Measurements from ENCODE around the gene CDC25B. TPM values are rescaled to one million over a fixed set of nuclear protein-coding genes. Genes with fewer than 3 reads are reported as not detected.

Gene CDC25B
- polyA plus RNA-seq, 1 experiment: 58.9 TPM

DNA sequence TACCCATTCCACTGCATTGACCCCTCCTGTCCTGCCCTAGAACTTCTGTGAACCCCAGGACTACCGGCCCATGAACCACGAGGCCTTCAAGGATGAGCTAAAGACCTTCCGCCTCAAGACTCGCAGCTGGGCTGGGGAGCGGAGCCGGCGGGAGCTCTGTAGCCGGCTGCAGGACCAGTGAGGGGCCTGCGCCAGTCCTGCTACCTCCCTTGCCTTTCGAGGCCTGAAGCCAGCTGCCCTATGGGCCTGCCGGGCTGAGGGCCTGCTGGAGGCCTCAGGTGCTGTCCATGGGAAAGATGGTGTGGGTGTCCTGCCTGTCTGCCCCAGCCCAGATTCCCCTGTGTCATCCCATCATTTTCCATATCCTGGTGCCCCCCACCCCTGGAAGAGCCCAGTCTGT lies 8.7 kb downstream of the CDC25B start:
- ChIA-PET CTCF (interaction anchor here (1.6 to 2.8 kb wide), 2 partner anchors 14 to 16 kb away, joined by 5 to 8 read pairs; partner anchors contain the start of gene AP5S1), POLR2A (interaction anchor here (0.6 to 2.1 kb wide), 2 partner anchors 9 to 10 kb away, joined by 5 read pairs; partner anchors contain the start of gene CDC25B)
- DNase-seq (ENCODE audit: low read depth, low spot score): no peak
- H3K9me3 ChIP-seq (ENCODE audit: control insufficient read depth, insufficient read depth, low read length): no peaks in the 10 kb centered on the region; the same call in 1 of the 2 replicates
- no peaks in the 10 kb centered on the region for H3K27me3 ChIP-seq (ENCODE audit: control insufficient read depth, insufficient read depth, low read length)
- H3K27ac ChIP-seq (ENCODE audit: low read depth, low read length): peak overlapping the region; percentile 99
- H3K4me3 ChIP-seq (ENCODE audit: low read depth, low read length): no peak overlapping the region
- TF ChIP-seq, protein P1, sequence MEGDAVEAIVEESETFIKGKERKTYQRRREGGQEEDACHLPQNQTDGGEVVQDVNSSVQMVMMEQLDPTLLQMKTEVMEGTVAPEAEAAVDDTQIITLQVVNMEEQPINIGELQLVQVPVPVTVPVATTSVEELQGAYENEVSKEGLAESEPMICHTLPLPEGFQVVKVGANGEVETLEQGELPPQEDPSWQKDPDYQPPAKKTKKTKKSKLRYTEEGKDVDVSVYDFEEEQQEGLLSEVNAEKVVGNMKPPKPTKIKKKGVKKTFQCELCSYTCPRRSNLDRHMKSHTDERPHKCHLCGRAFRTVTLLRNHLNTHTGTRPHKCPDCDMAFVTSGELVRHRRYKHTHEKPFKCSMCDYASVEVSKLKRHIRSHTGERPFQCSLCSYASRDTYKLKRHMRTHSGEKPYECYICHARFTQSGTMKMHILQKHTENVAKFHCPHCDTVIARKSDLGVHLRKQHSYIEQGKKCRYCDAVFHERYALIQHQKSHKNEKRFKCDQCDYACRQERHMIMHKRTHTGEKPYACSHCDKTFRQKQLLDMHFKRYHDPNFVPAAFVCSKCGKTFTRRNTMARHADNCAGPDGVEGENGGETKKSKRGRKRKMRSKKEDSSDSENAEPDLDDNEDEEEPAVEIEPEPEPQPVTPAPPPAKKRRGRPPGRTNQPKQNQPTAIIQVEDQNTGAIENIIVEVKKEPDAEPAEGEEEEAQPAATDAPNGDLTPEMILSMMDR (IDR thresholded peaks at IDR 0.05; ENCODE audit: low read depth, low read length): no peak

DNA sequence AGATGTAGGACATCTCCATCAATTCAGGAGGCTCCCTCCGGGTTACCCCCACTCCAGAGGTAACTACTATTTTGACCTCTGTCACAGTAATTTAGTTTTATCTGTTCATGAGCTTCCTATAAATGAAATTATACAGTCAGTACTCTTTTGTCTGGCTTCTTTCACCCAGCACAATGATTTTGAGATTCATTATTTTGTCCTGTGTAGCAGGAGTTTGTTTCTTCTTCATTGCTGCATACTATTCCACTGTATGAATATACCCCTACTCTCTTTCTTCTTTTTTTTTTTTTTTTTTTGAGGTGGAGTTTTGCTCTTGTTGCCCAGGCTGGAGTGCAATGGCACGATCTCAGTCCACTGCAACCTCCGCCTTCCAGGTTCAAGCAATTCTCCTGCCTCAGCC lies 12.4 kb downstream of the CDC25B start:
- TF ChIP-seq, protein P1 (IDR thresholded peaks at IDR 0.05; ENCODE audit: low read depth, low read length): no peak
- no peak for DNase-seq (ENCODE audit: low read depth, low spot score)
- no peaks in the 10 kb centered on the region for H3K9me3 ChIP-seq (ENCODE audit: control insufficient read depth, insufficient read depth, low read length)
- ChIA-PET POLR2A (interaction anchor here (0.6 kb wide), 1 partner anchor 128 kb away, joined by 3 read pairs; no protein-coding TSS in a partner anchor), CTCF (interaction anchor here (0.7 kb wide), 2 partner anchors 128 to 133 kb away, joined by 3 to 5 read pairs; no protein-coding TSS in a partner anchor)
- H3K4me3 ChIP-seq (ENCODE audit: low read depth, low read length): no peak overlapping the region
- H3K27ac ChIP-seq (ENCODE audit: low read depth, low read length): peak overlapping the region; percentile 99
- H3K27me3 ChIP-seq (ENCODE audit: control insufficient read depth, insufficient read depth, low read length): no peaks in the 10 kb centered on the region

DNA sequence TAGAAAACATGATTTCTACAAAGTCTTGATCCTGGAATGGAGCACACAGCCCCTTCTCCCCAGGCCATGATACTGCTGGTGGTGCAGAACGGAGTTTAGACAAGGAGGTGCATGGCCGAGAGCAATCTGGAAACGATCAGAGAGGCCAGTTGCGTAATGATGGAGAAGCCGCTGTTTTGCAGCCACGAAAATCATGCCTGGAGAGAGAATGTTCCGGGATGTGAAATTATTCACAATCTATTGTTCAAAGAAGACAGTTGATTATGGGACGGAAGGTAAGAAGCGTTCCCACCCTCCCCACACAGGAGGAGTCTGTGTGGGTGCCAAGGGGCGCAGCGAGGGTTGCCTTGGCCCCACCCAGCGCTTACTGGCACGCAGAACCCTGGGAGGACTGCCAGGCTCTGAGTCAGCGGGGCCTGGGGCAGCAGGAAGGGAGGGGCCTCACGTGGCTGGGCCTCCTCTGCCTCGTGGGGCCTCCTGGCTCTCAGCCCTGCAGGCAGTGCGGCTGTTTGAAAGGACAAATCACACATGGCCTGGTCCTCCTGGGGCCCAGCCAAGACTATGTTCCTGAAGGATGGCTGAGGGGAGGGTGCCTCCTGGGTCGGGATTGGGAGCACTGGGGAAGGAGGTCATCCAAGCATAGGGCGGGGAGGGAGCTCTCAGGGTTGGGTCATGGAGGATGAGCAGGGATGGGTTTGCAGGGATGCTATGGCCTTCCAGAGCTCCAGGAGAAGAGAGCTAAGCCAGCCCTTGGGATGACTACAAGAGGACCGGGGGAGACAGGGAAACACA lies 15.6 kb downstream of the CDC25B start:
- H3K4me3 ChIP-seq (ENCODE audit: low read depth, low read length): peak overlapping the region; percentile 46
- ChIA-PET CTCF (interaction anchor here (0.9 to 2.0 kb wide), 4 partner anchors 9 to 135 kb away, joined by 3 to 9 read pairs (median 4); partner anchors contain the start of genes AP5S1, CDC25B and CENPB), POLR2A (interaction anchor here (0.8 to 2.1 kb wide), 4 partner anchors 9 to 26 kb away, joined by 3 to 20 read pairs (median 8); partner anchors contain the start of genes AP5S1 and CDC25B)

DNA sequence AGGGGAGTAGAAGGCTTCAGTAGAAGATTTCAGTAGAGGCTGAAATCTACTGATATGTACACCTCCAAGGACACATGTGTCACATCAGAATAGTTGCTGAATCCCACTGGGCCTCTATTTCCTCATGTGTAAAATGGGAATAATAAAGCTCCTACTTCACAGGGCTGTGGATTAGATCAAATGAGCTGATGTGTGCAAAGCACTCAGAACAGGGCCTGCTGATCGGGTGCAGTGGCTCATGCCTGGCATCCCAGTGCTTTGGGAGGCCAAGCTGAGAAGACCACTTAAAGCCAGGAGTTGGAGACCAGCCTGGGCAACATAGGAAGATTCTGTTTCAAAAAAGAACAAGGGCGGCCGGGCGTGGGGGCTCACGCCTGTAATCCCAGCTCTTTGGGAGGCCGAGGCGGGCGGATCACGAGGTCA lies 16.2 kb downstream of the CDC25B start:
- H3K9me3 ChIP-seq (ENCODE audit: control insufficient read depth, insufficient read depth, low read length): no peaks in the 10 kb centered on the region
- peak overlapping the region; percentile 94 for H3K27ac ChIP-seq (ENCODE audit: low read depth, low read length)
- H3K27me3 ChIP-seq (ENCODE audit: control insufficient read depth, insufficient read depth, low read length): no peaks in the 10 kb centered on the region
- no peak for DNase-seq (ENCODE audit: low read depth, low spot score)
- TF ChIP-seq, protein P1 (IDR thresholded peaks at IDR 0.05; ENCODE audit: low read depth, low read length): no peak
- ChIA-PET POLR2A (interaction anchor here (0.8 to 2.1 kb wide), 4 partner anchors 8 to 27 kb away, joined by 3 to 20 read pairs (median 8); partner anchors contain the start of genes AP5S1 and CDC25B), CTCF (interaction anchor here (0.9 to 2.0 kb wide), 3 partner anchors 8 to 135 kb away, joined by 3 to 9 read pairs (median 4); partner anchors contain the start of genes AP5S1 and CENPB)
- no peak overlapping the region for H3K4me3 ChIP-seq (ENCODE audit: low read depth, low read length)

More for the DNA sequence above, 15.6 kb downstream of the CDC25B start:
- H3K9me3 ChIP-seq (ENCODE audit: control insufficient read depth, insufficient read depth, low read length): no peaks in the 10 kb centered on the region
- peak; percentile 99 for DNase-seq (ENCODE audit: low read depth, low spot score)
- TF ChIP-seq, protein P1 (IDR thresholded peaks at IDR 0.05; ENCODE audit: low read depth, low read length): no peak
- peak overlapping the region; percentile 94 for H3K27ac ChIP-seq (ENCODE audit: low read depth, low read length)
- no peaks in the 10 kb centered on the region for H3K27me3 ChIP-seq (ENCODE audit: control insufficient read depth, insufficient read depth, low read length)
